Stomach (tissue), 4 donors: Measurements from ENCODE around the gene SEH1L.

Experiments
- EP300 ChIP-seq: sonication (generic); formaldehyde crosslinking; IDR thresholded peaks from one replicate; pipeline ENCODE4 v1.6.1; 2017; ENCODE audit warnings: antibody characterized with exemption
- POLR2A ChIP-seq, 4 donors: fragments of 450-650 bp; IDR thresholded peaks; one replicate each; pipeline ENCODE4 v1.6.1; 2016; ENCODE audit warnings: antibody characterized with exemption in 4 of 4, control low read depth in 2 of 4, mild to moderate bottlenecking in 1 of 4, moderate library complexity in 1 of 4
- POLR2AphosphoS5 ChIP-seq, 3 donors: sonication (generic); formaldehyde crosslinking; IDR thresholded peaks; one replicate each; pipeline ENCODE4 v1.6.1; 2016; ENCODE audit warnings: antibody characterized with exemption in 3 of 3
- TF ChIP-seq, protein P1 (sequence below), 7 experiments: fragments of 450-650 bp in 4 of 7; fragments of 200-600 bp in 3 of 7; sonication (generic) in 3 of 7; IDR thresholded peaks; one replicate each; pipeline ENCODE4 v1.5.1; 2016 to 2019; ENCODE audit warnings: antibody characterized with exemption in 7 of 7, control low read depth in 2 of 7, mild to moderate bottlenecking in 1 of 7

DNA sequence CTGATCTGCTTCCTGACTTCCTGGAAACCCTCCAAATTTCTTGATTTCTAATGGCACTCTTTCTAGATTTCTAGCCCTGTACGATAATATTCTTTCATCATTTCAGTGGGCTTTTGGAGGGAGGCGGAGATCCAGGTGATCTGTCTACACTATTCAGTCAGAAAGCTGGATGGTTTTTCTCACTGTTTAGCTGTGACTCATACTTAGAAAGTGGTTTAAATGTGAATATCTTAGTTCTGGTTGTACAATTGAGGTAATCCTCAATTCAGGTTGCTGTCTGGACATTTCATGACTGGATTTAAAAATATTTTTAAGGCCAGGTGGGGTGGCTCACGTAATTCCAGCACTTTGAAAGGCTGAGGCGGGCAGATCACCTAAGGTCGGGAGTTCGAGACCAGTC lies 20.8 kb downstream of the SEH1L start:
- TF ChIP-seq POLR2A (IDR thresholded peaks at IDR 0.05), result no peak
- TF ChIP-seq, protein P1, sequence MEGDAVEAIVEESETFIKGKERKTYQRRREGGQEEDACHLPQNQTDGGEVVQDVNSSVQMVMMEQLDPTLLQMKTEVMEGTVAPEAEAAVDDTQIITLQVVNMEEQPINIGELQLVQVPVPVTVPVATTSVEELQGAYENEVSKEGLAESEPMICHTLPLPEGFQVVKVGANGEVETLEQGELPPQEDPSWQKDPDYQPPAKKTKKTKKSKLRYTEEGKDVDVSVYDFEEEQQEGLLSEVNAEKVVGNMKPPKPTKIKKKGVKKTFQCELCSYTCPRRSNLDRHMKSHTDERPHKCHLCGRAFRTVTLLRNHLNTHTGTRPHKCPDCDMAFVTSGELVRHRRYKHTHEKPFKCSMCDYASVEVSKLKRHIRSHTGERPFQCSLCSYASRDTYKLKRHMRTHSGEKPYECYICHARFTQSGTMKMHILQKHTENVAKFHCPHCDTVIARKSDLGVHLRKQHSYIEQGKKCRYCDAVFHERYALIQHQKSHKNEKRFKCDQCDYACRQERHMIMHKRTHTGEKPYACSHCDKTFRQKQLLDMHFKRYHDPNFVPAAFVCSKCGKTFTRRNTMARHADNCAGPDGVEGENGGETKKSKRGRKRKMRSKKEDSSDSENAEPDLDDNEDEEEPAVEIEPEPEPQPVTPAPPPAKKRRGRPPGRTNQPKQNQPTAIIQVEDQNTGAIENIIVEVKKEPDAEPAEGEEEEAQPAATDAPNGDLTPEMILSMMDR (IDR thresholded peaks at IDR 0.05), result no peak
- no peak for TF ChIP-seq POLR2AphosphoS5 (IDR thresholded peaks at IDR 0.05)
- TF ChIP-seq EP300, result no peak
